Neural cell (in vitro differentiated cells): ENCODE data around the gene CLASP2. TPM values are rescaled to one million over a fixed set of nuclear protein-coding genes. Genes with fewer than 3 reads are reported as not detected.
"Not testable (repeated sequence)": the region's sequence is repeated elsewhere in the genome, so short reads cannot be mapped to it uniquely, and the experiment has no call there.

Source experiments
- H2AFZ ChIP-seq: fragments of 200-600, 300-800 bp; sonication (generic), shearing (Covaris generic); 2 replicates; pipeline ENCODE4 v1.6.0; 2014; ENCODE audit warnings: low read depth, mild to moderate bottlenecking, antibody characterized with exemption, low read length, moderate library complexity
- H3F3A ChIP-seq: fragments of 200-600 bp; shearing (Covaris generic); 2 replicates; pipeline ENCODE4 v1.6.1; 2016; ENCODE audit warnings: mild to moderate bottlenecking, moderate library complexity, mixed read lengths, antibody characterized with exemption, low read length; ENCODE audit not compliant: insufficient read depth, poor library complexity, severe bottlenecking
- H3K27ac ChIP-seq: fragments of 200-600, 300-800 bp; sonication (generic), shearing (Covaris generic); 2 replicates; pipeline ENCODE4 v1.5.1; 2014; ENCODE audit warnings: mild to moderate bottlenecking, low read length, moderate library complexity
- H3K27me3 ChIP-seq: fragments of 300-800, 200-600 bp; sonication (generic), shearing (Covaris generic); 2 replicates; pipeline ENCODE4 v1.6.0; 2014; ENCODE audit warnings: mild to moderate bottlenecking, low read depth, low read length, moderate library complexity; ENCODE audit not compliant: insufficient read depth
- H3K36me3 ChIP-seq: fragments of 300-800, 200-600 bp; sonication (generic), shearing (Covaris generic); 2 replicates; pipeline ENCODE4 v1.5.1; 2014; ENCODE audit warnings: mild to moderate bottlenecking, antibody characterized with exemption, low read length, moderate library complexity; ENCODE audit not compliant: insufficient read depth
- H3K4me2 ChIP-seq: fragments of 300-800, 200-600 bp; sonication (generic), shearing (Covaris generic); 2 replicates; pipeline ENCODE4 v1.6.0; 2014; ENCODE audit warnings: mild to moderate bottlenecking, low read length
- H3K4me3 ChIP-seq: fragments of 300-800, 200-600 bp; sonication (generic), shearing (Covaris generic); 2 replicates; pipeline ENCODE4 v1.5.1; 2014; ENCODE audit warnings: mild to moderate bottlenecking, low read length, moderate library complexity
- H3K79me2 ChIP-seq: fragments of 200-600 bp; shearing (Covaris generic); replicated peaks from 2 replicates; pipeline ENCODE4 v1.6.0; 2014; ENCODE audit warnings: mild to moderate bottlenecking, low read length, moderate library complexity; ENCODE audit not compliant: insufficient read depth
- H3K9ac ChIP-seq: fragments of 300-800, 200-600 bp; sonication (generic), shearing (Covaris generic); 2 replicates; pipeline ENCODE4 v1.6.1; 2016; ENCODE audit warnings: mild to moderate bottlenecking, low read length, mixed read lengths
- H3K9me2 ChIP-seq: fragments of 200-600 bp; shearing (Covaris generic); 2 replicates; pipeline ENCODE4 v1.6.1; 2016; ENCODE audit warnings: mild to moderate bottlenecking, low read length, mixed read lengths; ENCODE audit not compliant: insufficient read depth
- H3K9me3 ChIP-seq: fragments of 200-600, 300-800 bp; sonication (generic), shearing (Covaris generic); 2 replicates; pipeline ENCODE4 v1.6.1; 2016; ENCODE audit warnings: mild to moderate bottlenecking, mixed run types, low read length, moderate library complexity, mixed read lengths
- H4K20me1 ChIP-seq: fragments of 200-600 bp; shearing (Covaris generic); 2 replicates; pipeline ENCODE4 v1.6.1; 2016; ENCODE audit warnings: mild to moderate bottlenecking, mixed run types; ENCODE audit not compliant: insufficient read depth
- EP300 ChIP-seq: fragments of 450-650 bp; conservative IDR thresholded peaks from 2 replicates; pipeline ENCODE4 v1.6.1; 2014; ENCODE audit warnings: antibody characterized with exemption, mild to moderate bottlenecking, moderate library complexity; ENCODE audit not compliant: poor library complexity, severe bottlenecking
- EZH2 ChIP-seq: fragments of 200-600, 300-800 bp; shearing (Covaris generic), sonication (generic); IDR thresholded peaks from 2 replicates; pipeline ENCODE4 v1.6.1; 2014; ENCODE audit warnings: antibody characterized with exemption, low read length, borderline replicate concordance, mild to moderate bottlenecking; ENCODE audit not compliant: insufficient read depth, poor library complexity, severe bottlenecking
- MXI1 ChIP-seq: fragments of 450-650 bp; conservative IDR thresholded peaks from 2 replicates; pipeline ENCODE4 v1.6.1; 2014; ENCODE audit warnings: antibody characterized with exemption, mild to moderate bottlenecking; ENCODE audit not compliant: poor library complexity, severe bottlenecking
- POLR2AphosphoS5 ChIP-seq: IDR thresholded peaks from 2 replicates; pipeline ENCODE4 v1.6.1; 2012
- RAD21 ChIP-seq: fragments of 450-650 bp; conservative IDR thresholded peaks from 2 replicates; pipeline ENCODE4 v1.6.1; 2014; ENCODE audit warnings: antibody characterized with exemption, mild to moderate bottlenecking, moderate library complexity
- SMC3 ChIP-seq: fragments of 450-650 bp; conservative IDR thresholded peaks from 2 replicates; pipeline ENCODE4 v1.6.1; 2014; ENCODE audit warnings: antibody characterized with exemption, mild to moderate bottlenecking, moderate library complexity; ENCODE audit not compliant: poor library complexity
- TAF1 ChIP-seq: IDR thresholded peaks from 2 replicates; pipeline ENCODE4 v1.6.1; 2012; ENCODE audit warnings: low read depth
- polyA plus RNA-seq: library from polyadenylated mRNA; depleted of rRNA; stranded (reverse); fragments of >200 nt; gene quantifications from 2 replicates; pipeline ENCODE4 v1.2.3, GENCODE V29; 2014
- TF ChIP-seq, protein P1 (sequence below): IDR thresholded peaks from 2 replicates; pipeline ENCODE4 v1.6.1; 2012; ENCODE audit warnings: borderline replicate concordance
- TF ChIP-seq, protein P2 (sequence below): fragments of 450-650 bp; IDR thresholded peaks from 2 replicates; pipeline ENCODE4 v1.5.1; 2014; ENCODE audit warnings: antibody characterized with exemption, mild to moderate bottlenecking, moderate library complexity; ENCODE audit not compliant: poor library complexity, severe bottlenecking

Gene CLASP2
- polyA plus RNA-seq, 1 donor from 2014 or later: 938 TPM

DNA sequence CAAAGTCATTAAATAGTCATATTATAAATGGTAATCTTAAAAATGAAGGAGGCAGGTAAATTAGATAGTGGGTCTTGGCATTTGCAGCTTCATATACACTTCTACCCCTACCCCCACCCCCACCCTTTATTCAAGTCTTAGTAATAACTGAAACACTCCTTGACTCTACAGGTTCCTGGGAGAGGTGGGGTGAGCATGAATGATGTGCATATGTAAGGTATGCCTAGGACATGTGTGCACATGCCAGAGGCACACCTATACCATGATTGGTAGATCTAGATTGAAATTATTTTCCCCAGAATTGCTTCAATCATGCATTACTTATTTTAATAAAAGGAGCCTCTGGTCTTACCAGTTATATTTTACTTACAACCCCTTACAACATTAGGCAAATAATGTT is 40.2 kb upstream of the CLASP2 start:
- no peaks in the 10 kb centered on the region for H3F3A ChIP-seq
- H2AFZ ChIP-seq: no peak overlapping the region
- H4K20me1 ChIP-seq: no peaks in the 10 kb centered on the region

DNA sequence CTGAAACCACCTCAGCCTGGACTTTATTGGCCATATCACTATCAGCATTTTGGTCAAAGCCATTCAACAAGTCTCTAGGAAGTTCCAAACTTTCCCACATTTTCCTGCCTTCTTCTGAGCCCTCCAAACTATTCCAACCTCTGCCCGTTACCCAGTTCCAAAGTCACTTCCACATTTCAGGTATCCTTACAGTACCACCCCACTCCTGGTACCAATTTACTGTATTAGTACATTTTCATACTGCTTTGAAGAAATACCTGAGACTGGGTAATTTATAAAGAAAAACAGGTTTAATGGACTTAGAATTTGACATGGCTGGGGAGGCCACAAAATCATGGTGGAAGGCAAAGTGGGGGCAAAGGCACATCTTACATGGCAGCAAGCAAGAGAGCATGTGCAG is 36.3 kb upstream of the CLASP2 start:
- not testable (repeated sequence) for H3K79me2 ChIP-seq, H3K36me3 ChIP-seq, H3K27me3 ChIP-seq, H3K9me2 ChIP-seq, H2AFZ ChIP-seq, H3K4me2 ChIP-seq, H3K9me3 ChIP-seq, H4K20me1 ChIP-seq, H3K4me3 ChIP-seq, H3K27ac ChIP-seq, H3F3A ChIP-seq, H3K9ac ChIP-seq

More for the DNA sequence above, 40.2 kb upstream of the CLASP2 start:
- Histone ChIP-seq H3K79me2 (no peaks in the 10 kb centered on the region), H3K27ac (no peak overlapping the region), H3K9me2 (no peaks in the 10 kb centered on the region), H3K36me3 (no peaks in the 10 kb centered on the region), H3K4me3 (no peak overlapping the region), H3K4me2 (no peak overlapping the region), H3K9me3 (no peaks in the 10 kb centered on the region), H3K9ac (no peak overlapping the region), H3K27me3 (no peaks in the 10 kb centered on the region)
- TF ChIP-seq, protein P1, sequence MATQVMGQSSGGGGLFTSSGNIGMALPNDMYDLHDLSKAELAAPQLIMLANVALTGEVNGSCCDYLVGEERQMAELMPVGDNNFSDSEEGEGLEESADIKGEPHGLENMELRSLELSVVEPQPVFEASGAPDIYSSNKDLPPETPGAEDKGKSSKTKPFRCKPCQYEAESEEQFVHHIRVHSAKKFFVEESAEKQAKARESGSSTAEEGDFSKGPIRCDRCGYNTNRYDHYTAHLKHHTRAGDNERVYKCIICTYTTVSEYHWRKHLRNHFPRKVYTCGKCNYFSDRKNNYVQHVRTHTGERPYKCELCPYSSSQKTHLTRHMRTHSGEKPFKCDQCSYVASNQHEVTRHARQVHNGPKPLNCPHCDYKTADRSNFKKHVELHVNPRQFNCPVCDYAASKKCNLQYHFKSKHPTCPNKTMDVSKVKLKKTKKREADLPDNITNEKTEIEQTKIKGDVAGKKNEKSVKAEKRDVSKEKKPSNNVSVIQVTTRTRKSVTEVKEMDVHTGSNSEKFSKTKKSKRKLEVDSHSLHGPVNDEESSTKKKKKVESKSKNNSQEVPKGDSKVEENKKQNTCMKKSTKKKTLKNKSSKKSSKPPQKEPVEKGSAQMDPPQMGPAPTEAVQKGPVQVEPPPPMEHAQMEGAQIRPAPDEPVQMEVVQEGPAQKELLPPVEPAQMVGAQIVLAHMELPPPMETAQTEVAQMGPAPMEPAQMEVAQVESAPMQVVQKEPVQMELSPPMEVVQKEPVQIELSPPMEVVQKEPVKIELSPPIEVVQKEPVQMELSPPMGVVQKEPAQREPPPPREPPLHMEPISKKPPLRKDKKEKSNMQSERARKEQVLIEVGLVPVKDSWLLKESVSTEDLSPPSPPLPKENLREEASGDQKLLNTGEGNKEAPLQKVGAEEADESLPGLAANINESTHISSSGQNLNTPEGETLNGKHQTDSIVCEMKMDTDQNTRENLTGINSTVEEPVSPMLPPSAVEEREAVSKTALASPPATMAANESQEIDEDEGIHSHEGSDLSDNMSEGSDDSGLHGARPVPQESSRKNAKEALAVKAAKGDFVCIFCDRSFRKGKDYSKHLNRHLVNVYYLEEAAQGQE: no peak
- TF ChIP-seq MXI1 (no peak), TAF1 (no peak), RAD21 (no peak), EP300 (no peak), SMC3 (no peak)
- TF ChIP-seq, protein P2, sequence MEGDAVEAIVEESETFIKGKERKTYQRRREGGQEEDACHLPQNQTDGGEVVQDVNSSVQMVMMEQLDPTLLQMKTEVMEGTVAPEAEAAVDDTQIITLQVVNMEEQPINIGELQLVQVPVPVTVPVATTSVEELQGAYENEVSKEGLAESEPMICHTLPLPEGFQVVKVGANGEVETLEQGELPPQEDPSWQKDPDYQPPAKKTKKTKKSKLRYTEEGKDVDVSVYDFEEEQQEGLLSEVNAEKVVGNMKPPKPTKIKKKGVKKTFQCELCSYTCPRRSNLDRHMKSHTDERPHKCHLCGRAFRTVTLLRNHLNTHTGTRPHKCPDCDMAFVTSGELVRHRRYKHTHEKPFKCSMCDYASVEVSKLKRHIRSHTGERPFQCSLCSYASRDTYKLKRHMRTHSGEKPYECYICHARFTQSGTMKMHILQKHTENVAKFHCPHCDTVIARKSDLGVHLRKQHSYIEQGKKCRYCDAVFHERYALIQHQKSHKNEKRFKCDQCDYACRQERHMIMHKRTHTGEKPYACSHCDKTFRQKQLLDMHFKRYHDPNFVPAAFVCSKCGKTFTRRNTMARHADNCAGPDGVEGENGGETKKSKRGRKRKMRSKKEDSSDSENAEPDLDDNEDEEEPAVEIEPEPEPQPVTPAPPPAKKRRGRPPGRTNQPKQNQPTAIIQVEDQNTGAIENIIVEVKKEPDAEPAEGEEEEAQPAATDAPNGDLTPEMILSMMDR: no peak

DNA sequence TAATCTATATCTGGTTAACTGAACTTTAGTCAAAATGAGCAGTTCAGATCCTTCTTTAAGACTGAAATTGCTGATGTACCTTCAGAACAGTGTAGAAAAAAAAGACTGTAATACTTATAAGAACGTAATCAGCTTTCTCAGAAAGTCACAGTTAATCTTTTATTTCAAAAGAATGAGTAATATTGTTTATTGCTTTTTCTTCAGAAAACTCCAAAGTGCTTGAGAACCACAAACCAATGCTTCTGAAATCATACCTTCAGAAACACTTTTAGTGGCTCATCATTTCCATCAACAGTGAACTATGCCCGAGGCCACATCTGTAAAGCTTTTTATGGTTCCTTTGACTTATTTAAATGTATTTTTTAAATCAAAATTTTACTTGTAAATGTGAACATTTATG is 33.3 kb upstream of the CLASP2 start:
- H3K27me3 ChIP-seq: no peaks in the 10 kb centered on the region
- H3K9me3 ChIP-seq: no peaks in the 10 kb centered on the region
- H3K9ac ChIP-seq: no peak overlapping the region
- no peak overlapping the region for H3K27ac ChIP-seq
- H3K79me2 ChIP-seq: no peaks in the 10 kb centered on the region
- TF ChIP-seq RAD21: no peak
- TF ChIP-seq EP300: no peak
- no peak for TF ChIP-seq SMC3
- TF ChIP-seq TAF1: no peak
- TF ChIP-seq, protein P2: no peak
- TF ChIP-seq MXI1: no peak
- no peak for TF ChIP-seq POLR2AphosphoS5
- TF ChIP-seq EZH2: no peak
- TF ChIP-seq, protein P1: no peak
- H3K4me2 ChIP-seq: no peak overlapping the region
- H4K20me1 ChIP-seq: no peaks in the 10 kb centered on the region
- H3K9me2 ChIP-seq: no peaks in the 10 kb centered on the region
- H2AFZ ChIP-seq: no peak overlapping the region
- H3K4me3 ChIP-seq: no peak overlapping the region
- no peaks in the 10 kb centered on the region for H3F3A ChIP-seq
- H3K36me3 ChIP-seq: no peaks in the 10 kb centered on the region
